ENCODE results near the gene MAP4K4. TPM values are rescaled to one million over a fixed set of nuclear protein-coding genes. Genes with fewer than 3 reads are reported as not detected.

Gene MAP4K4
- total RNA-seq, 4 donors from 2014 or later, result 40.0 to 85.5 (median 59.5) TPM

GRCh38 chr2:101679801-101680487, 17.6 kb upstream of the MAP4K4 start:
- Histone ChIP-seq H3K4me3 (no peak overlapping the region), H3K36me3 (no peaks in the 10 kb centered on the region), H3K27me3 (no peaks in the 10 kb centered on the region), H3K9me3 (no peaks in the 10 kb centered on the region), H3K27ac (no peak overlapping the region), H3K4me1 (no peaks in the 10 kb centered on the region)
- no peak for TF ChIP-seq CTCF (IDR thresholded peaks at IDR 0.05 in 4 of 5, conservative IDR thresholded peaks at IDR 0.05 in 1 of 5)
- no peak for TF ChIP-seq POLR2A (IDR thresholded peaks at IDR 0.05)
- in situ Hi-C loops (cut with MboI; ENCODE audit: low sequenced_read_pairs in 4 of 4), result no loop called here
- intact Hi-C loops (cut with DNase I; ENCODE audit: low total_unique reads), result no loop called here
- no peak for DNase-seq
- ATAC-seq, result no peak

DNA sequence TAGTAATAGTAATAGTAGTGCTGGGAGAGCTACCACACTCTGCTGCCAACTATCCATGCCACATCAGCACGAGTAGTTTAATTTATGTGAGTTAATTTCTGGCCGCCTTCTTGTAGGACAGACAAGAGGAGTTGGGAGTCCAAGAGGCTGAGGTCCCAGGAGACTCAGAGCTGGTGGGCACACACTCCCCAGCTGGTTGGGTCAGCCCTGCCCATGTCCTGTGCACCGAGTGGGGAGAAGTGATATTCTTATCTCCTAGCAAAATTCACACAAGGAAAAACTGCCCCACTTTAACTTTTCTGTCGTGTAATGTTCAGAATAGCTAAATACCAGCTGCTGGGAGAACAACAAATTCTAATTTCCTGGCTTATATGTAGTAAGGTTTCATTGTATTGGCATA, 15.2 kb upstream of the MAP4K4 start:
- intact Hi-C loops (cut with DNase I; ENCODE audit: low total_unique reads) (no loop called here), in situ Hi-C loops (cut with MboI; ENCODE audit: low sequenced_read_pairs in 4 of 4) (no loop called here)
- Histone ChIP-seq H3K4me1 (no peaks in the 10 kb centered on the region), H3K27ac (no peak overlapping the region), H3K4me3 (no peak overlapping the region), H3K9me3 (no peaks in the 10 kb centered on the region), H3K27me3 (no peaks in the 10 kb centered on the region), H3K36me3 (no peaks in the 10 kb centered on the region)
- DNase-seq (no peak), ATAC-seq (no peak)
- TF ChIP-seq POLR2A (IDR thresholded peaks at IDR 0.05) (no peak), CTCF (IDR thresholded peaks at IDR 0.05 in 4 of 5, conservative IDR thresholded peaks at IDR 0.05 in 1 of 5) (no peak)

- Histone ChIP-seq H3K27me3 (no peaks in the 10 kb centered on the region), H3K4me3 (no peak overlapping the region), H3K4me1 (no peaks in the 10 kb centered on the region), H3K36me3 (no peaks in the 10 kb centered on the region), H3K27ac (no peak overlapping the region), H3K9me3 (no peaks in the 10 kb centered on the region)
- no peak for TF ChIP-seq CTCF (IDR thresholded peaks at IDR 0.05 in 4 of 5, conservative IDR thresholded peaks at IDR 0.05 in 1 of 5)
- no peak for TF ChIP-seq POLR2A (IDR thresholded peaks at IDR 0.05)
- DNase-seq, result no peak
- no peak for ATAC-seq
- intact Hi-C loops (cut with DNase I; ENCODE audit: low total_unique reads), result no loop called here
- in situ Hi-C loops (cut with MboI; ENCODE audit: low sequenced_read_pairs in 4 of 4), result no loop called here
Observed at GRCh38 chr2:101684313-101684712, 13.2 kb upstream of the MAP4K4 start.

DNA sequence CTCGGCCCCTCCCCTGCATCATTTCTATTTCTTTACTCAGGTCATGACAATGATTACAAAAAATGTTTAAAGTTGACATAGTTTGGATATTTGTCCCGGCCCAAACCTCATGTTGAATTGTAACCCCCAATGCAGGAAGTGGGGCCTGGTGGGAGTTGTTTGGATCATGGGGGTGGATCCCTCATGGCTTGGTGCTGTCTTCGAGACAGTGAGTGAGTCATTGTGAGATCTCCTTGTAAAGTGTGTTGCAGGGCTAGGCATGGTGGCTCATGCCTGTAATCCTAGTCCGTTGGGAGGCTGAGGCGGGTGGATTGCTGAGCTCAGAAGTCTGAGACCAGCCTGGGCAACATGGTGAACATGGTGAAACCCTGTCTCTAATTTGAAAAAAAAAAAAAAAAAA, 9.2 kb upstream of the MAP4K4 start:
- Histone ChIP-seq H3K4me3 (no peak overlapping the region), H3K4me1 (no peaks in the 10 kb centered on the region), H3K27ac (no peak overlapping the region), H3K9me3 (no peaks in the 10 kb centered on the region), H3K36me3 (no peaks in the 10 kb centered on the region), H3K27me3 (no peaks in the 10 kb centered on the region)
- DNase-seq (no peak), ATAC-seq (no peak)
- in situ Hi-C loops (cut with MboI; ENCODE audit: low sequenced_read_pairs in 4 of 4), result no loop called here
- intact Hi-C loops (cut with DNase I; ENCODE audit: low total_unique reads), result no loop called here
- TF ChIP-seq POLR2A (IDR thresholded peaks at IDR 0.05), result no peak
- TF ChIP-seq CTCF (IDR thresholded peaks at IDR 0.05 in 4 of 5, conservative IDR thresholded peaks at IDR 0.05 in 1 of 5), result no peak
